Measurements from ENCODE around the gene ZNF330. TPM values are rescaled to one million over a fixed set of nuclear protein-coding genes. Genes with fewer than 3 reads are reported as not detected.

Gene ZNF330
- total RNA-seq, 1 donor from 2014 or later: 43.7 TPM

- Histone ChIP-seq H3K27me3 (ENCODE audit: low read depth) (no peaks in the 10 kb centered on the region), H3K36me3 (no peaks in the 10 kb centered on the region)
- no peak for ATAC-seq
Observed at GRCh38 chr4:141247430-141247780, 26.7 kb downstream of the ZNF330 start.

DNA sequence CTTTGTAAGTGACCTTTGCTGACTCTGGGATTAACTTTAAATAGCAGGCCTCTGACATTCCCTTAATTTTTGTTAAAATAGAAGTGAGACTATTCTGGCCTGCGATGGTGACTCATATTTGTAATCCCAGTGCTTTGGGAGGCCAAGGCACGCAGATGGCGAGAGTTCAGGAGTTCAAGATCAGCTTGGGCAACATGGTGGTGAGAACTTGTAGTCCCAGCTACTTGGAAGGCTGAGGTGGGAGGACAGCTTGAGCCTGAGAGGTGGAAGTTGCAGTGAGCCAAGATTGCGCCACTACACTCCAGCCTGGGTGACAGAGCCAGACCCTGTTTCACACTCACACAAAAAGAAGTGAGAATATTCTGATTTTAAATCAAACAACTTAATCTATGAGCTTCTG lies 27.3 kb downstream of the ZNF330 start:
- no peaks in the 10 kb centered on the region for H3K4me1 ChIP-seq
- no peaks in the 10 kb centered on the region for H3K36me3 ChIP-seq
- H3K27me3 ChIP-seq (ENCODE audit: low read depth): no peaks in the 10 kb centered on the region
- H3K27ac ChIP-seq: no peak overlapping the region
- intact Hi-C loops (cut with DNase I): no loop called here
- no peaks in the 10 kb centered on the region for H3K9me3 ChIP-seq
- H3K4me3 ChIP-seq: no peak overlapping the region
- TF ChIP-seq, protein P1, sequence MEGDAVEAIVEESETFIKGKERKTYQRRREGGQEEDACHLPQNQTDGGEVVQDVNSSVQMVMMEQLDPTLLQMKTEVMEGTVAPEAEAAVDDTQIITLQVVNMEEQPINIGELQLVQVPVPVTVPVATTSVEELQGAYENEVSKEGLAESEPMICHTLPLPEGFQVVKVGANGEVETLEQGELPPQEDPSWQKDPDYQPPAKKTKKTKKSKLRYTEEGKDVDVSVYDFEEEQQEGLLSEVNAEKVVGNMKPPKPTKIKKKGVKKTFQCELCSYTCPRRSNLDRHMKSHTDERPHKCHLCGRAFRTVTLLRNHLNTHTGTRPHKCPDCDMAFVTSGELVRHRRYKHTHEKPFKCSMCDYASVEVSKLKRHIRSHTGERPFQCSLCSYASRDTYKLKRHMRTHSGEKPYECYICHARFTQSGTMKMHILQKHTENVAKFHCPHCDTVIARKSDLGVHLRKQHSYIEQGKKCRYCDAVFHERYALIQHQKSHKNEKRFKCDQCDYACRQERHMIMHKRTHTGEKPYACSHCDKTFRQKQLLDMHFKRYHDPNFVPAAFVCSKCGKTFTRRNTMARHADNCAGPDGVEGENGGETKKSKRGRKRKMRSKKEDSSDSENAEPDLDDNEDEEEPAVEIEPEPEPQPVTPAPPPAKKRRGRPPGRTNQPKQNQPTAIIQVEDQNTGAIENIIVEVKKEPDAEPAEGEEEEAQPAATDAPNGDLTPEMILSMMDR (IDR thresholded peaks at IDR 0.05): no peak
- ATAC-seq (peak; percentile 69 to 76), DNase-seq (peak; percentile 74)

More at GRCh38 chr4:141247430-141247780, 26.7 kb downstream of the ZNF330 start:
- intact Hi-C loops (cut with DNase I): no loop called here
- no peaks in the 10 kb centered on the region for H3K4me1 ChIP-seq
- no peaks in the 10 kb centered on the region for H3K9me3 ChIP-seq
- no peak for DNase-seq
- no peak overlapping the region for H3K4me3 ChIP-seq
- TF ChIP-seq, protein P1 (IDR thresholded peaks at IDR 0.05): no peak
- H3K27ac ChIP-seq: no peak overlapping the region

DNA sequence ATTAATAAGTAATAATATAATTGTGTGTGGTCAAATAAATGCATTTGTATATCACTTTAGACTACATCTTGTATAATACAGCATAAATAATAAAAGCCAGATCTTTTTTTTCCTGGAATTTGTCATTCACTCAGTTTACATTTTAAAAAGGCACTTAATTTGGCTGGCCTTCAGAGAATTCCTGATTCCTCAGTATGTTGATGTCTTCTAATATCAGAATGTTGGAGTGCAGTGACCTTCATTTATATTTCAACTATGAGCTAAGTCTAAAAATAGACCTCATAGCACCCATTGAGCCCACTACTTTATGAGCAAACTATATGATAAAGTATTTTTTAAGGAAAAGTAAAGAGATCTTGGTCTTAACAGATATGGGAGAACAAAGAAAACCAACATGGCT lies 27.8 kb downstream of the ZNF330 start:
- DNase-seq: no peak

DNA sequence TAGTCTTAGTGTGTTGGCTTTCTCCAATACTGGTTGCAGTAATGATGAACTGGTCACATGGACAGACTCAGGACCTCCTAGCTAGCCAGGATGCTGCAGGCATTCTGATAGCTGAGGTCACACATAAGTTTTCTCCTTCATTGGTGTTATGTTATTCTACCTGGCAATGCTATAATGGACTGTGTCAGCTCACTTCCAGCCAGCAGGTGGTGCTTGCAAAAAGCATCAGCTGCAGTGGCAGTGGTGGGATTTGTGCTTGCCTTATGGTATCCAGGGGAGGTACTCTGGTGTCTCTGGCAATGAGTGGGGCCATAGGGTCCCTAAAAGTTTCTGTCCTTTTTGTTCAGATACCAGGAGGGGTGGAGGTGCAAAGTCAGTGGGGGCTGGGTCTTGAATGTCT lies 33.6 kb downstream of the ZNF330 start:
- no peaks in the 10 kb centered on the region for H3K36me3 ChIP-seq
- intact Hi-C loops (cut with DNase I): no loop called here
- TF ChIP-seq, protein P1 (IDR thresholded peaks at IDR 0.05): no peak
- ATAC-seq (no peak), DNase-seq (no peak)
- H3K27ac ChIP-seq: no peak overlapping the region
- H3K9me3 ChIP-seq: no peaks in the 10 kb centered on the region
- H3K4me1 ChIP-seq: no peaks in the 10 kb centered on the region
- H3K4me3 ChIP-seq: no peak overlapping the region
- no peaks in the 10 kb centered on the region for H3K27me3 ChIP-seq (ENCODE audit: low read depth)

More for the DNA sequence above, 27.8 kb downstream of the ZNF330 start:
- no peaks in the 10 kb centered on the region for H3K36me3 ChIP-seq
- no peak for ATAC-seq
- H3K4me3 ChIP-seq: no peak overlapping the region
- H3K9me3 ChIP-seq: no peaks in the 10 kb centered on the region
- no peak overlapping the region for H3K27ac ChIP-seq
- intact Hi-C loops (cut with DNase I): no loop called here
- no peaks in the 10 kb centered on the region for H3K27me3 ChIP-seq (ENCODE audit: low read depth)
- TF ChIP-seq, protein P1 (IDR thresholded peaks at IDR 0.05): no peak
- H3K4me1 ChIP-seq: no peaks in the 10 kb centered on the region

DNA sequence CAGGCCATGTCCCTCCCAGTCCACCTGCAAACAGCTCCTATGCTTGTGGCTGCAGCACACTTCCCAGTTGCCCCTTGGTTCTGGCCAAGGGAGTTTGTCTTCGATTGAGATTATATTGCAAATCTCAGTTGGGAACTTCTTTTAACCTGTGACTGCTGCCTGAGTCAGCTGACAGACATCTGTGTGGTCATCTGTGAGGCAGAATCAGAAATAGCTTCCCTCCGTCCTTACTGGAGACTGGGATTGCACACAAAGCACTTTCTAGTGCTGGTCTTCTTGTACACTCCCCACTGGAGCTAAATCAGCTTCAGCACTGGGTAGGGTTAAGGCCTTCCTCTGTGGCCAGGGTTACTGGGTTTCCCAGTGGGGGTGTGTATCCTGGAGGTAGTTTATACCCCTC lies 34.3 kb downstream of the ZNF330 start:
- Histone ChIP-seq H3K36me3 (no peaks in the 10 kb centered on the region), H3K27me3 (ENCODE audit: low read depth) (no peaks in the 10 kb centered on the region), H3K4me3 (no peak overlapping the region), H3K9me3 (no peaks in the 10 kb centered on the region), H3K4me1 (no peaks in the 10 kb centered on the region), H3K27ac (no peak overlapping the region)
- ATAC-seq: no peak
- TF ChIP-seq, protein P1 (IDR thresholded peaks at IDR 0.05): no peak
- no peak for DNase-seq
- intact Hi-C loops (cut with DNase I): no loop called here

DNA sequence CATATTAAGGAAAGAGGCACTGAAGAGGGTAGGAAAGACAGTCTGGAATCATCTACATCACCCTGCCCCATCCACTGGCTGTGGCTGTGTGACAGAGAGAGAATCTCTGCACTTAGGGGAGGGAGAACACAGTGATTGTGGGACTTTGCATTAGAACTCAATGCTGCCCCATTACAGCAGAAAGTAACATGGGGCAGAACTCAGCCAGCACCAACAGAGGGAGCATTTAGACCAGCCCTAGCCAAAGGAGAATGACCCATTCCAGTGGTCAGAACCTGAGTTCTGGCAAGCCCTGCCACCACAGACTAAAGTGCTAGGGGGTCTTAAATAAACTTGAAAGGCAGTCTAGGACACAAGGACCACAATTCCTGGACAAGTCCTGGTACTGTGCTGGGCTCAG lies 37.9 kb downstream of the ZNF330 start:
- ATAC-seq: no peak
- DNase-seq: no peak
- no peaks in the 10 kb centered on the region for H3K4me1 ChIP-seq
- no peak overlapping the region for H3K4me3 ChIP-seq
- TF ChIP-seq, protein P1 (IDR thresholded peaks at IDR 0.05): no peak
- H3K27ac ChIP-seq: no peak overlapping the region
- H3K9me3 ChIP-seq: no peaks in the 10 kb centered on the region
- intact Hi-C loops (cut with DNase I): no loop called here
- no peaks in the 10 kb centered on the region for H3K36me3 ChIP-seq
- no peaks in the 10 kb centered on the region for H3K27me3 ChIP-seq (ENCODE audit: low read depth)
